Transverse colon (tissue), 4 donors: Measurements from ENCODE around the gene SMG1. TPM values are rescaled to one million over a fixed set of nuclear protein-coding genes. Genes with fewer than 3 reads are reported as not detected.
"Not testable (repeated sequence)": the region's sequence is repeated elsewhere in the genome, so short reads cannot be mapped to it uniquely, and the experiment has no call there.

Experiments
- DNase-seq: peaks from one replicate; pipeline ENCODE4 v3.0.0-alpha.2; 2019
- H3K27ac ChIP-seq, 4 donors: fragments of 200-600 bp; sonication (generic); 2 replicates each; pipeline ENCODE4 v1.5.1; 2016 to 2018; ENCODE audit warnings: inconsistent platforms in 4 of 4
- H3K27me3 ChIP-seq: fragments of 200-600 bp; sonication (generic); 2 replicates; pipeline ENCODE4 v1.5.1; 2017; ENCODE audit warnings: inconsistent platforms
- H3K36me3 ChIP-seq, 4 donors: fragments of 200-600 bp; sonication (generic); 2 replicates each; pipeline ENCODE4 v1.5.1; 2017 to 2019; ENCODE audit warnings: inconsistent platforms in 4 of 4
- H3K4me1 ChIP-seq, 4 donors: fragments of 200-600 bp; sonication (generic); 2 replicates each; pipeline ENCODE4 v1.5.1; 2017 to 2020; ENCODE audit warnings: inconsistent platforms in 4 of 4
- H3K4me3 ChIP-seq, 4 donors: fragments of 200-600 bp; sonication (generic); 1 replicate in 1 of 4; 2 replicates in 3 of 4; pipeline versions ENCODE4 v1.5.1 to v1.6.1; 2017 to 2019; ENCODE audit warnings: inconsistent platforms in 4 of 4
- H3K9me3 ChIP-seq, 2 donors: fragments of 200-600 bp; sonication (generic); 2 replicates each; pipeline ENCODE4 v1.5.1; 2017 to 2019; ENCODE audit warnings: inconsistent platforms in 2 of 2
- CTCF ChIP-seq, 5 experiments: fragments of 200-600 bp in 3 of 5; fragments of 450-650 bp in 2 of 5; sonication (generic) in 3 of 5; IDR thresholded peaks; 1 replicate in 2 of 5; 2 replicates in 3 of 5; pipeline ENCODE4 v1.5.1; 2016 to 2017; ENCODE audit warnings: antibody characterized with exemption in 5 of 5, inconsistent platforms in 3 of 5, mild to moderate bottlenecking in 2 of 5, moderate library complexity in 1 of 5
- WGBS, 2 donors: methylation state at CpG; one replicate each; pipeline ENCODE4 v1.1.5; 2018; ENCODE audit warnings: low coverage in 1 of 2; 5-methylcytosine and 5-hydroxymethylcytosine counted together
- in situ Hi-C, 4 donors: fragments of 200-750 bp; cut with MboI; loops; one replicate each; pipeline versions ENCODE4 v1.15.0 to v1.15.1; 2017; ENCODE audit warnings: low sequenced_read_pairs in 3 of 4, low pct_ligation_motif_present in 1 of 4, low pct_unique_long_range_greater_than_20kb in 1 of 4
- intact Hi-C: fragments of 100-400 bp; cut with DNase I; formaldehyde crosslinking; loops from one replicate; pipeline ENCODE4 v1.15.1; 2023; ENCODE audit warnings: low total_unique reads
- total RNA-seq, 4 donors: library from RNA; depleted of rRNA; stranded (reverse); fragments of >200 nt; gene quantifications; one replicate each; pipeline ENCODE4 v1.1.0, GENCODE V29; 2016

The SMG1 gene
- total RNA-seq, 4 donors from 2014 or later = 115 to 159 (median 127) TPM

GRCh38 chr16:18770336-18770962, 155.8 kb downstream of the SMG1 start:
- WGBS, 2 donors = 75 to 93% methylated on average over 4 to 11 of the region's 11 CpGs
- in situ Hi-C loops, intact Hi-C loops: not testable (repeated sequence)

GRCh38 chr16:18767217-18767616, 159.0 kb downstream of the SMG1 start:
- H3K4me3 ChIP-seq, intact Hi-C loops, H3K27ac ChIP-seq, H3K9me3 ChIP-seq, H3K4me1 ChIP-seq, in situ Hi-C loops, DNase-seq, H3K27me3 ChIP-seq, H3K36me3 ChIP-seq: not testable (repeated sequence)
- 66 to 81% methylated on average over 3 to 6 of the region's 7 CpGs for WGBS, 2 donors

More at GRCh38 chr16:18770336-18770962, 155.8 kb downstream of the SMG1 start:
- H3K9me3 ChIP-seq, H3K4me1 ChIP-seq, H3K4me3 ChIP-seq, H3K27me3 ChIP-seq, H3K36me3 ChIP-seq, H3K27ac ChIP-seq, DNase-seq: not testable (repeated sequence)

- H3K9me3 ChIP-seq, H3K36me3 ChIP-seq, H3K4me3 ChIP-seq, in situ Hi-C loops, H3K4me1 ChIP-seq, intact Hi-C loops, H3K27me3 ChIP-seq, DNase-seq, H3K27ac ChIP-seq: not testable (repeated sequence)
- 20 to 38% methylated on average over 1 to 3 of the region's 5 CpGs for WGBS, 2 donors
Observed at GRCh38 chr16:18762713-18763112, 163.5 kb downstream of the SMG1 start.

- peak; percentile 48 for DNase-seq
- in situ Hi-C loops = not testable (repeated sequence)
- 23 to 28% methylated on average over 6 to 16 of the region's 21 CpGs for WGBS, 2 donors
Observed at GRCh38 chr16:18759598-18760520, 166.3 kb downstream of the SMG1 start.

GRCh38 chr16:18757960-18758660, 168.1 kb downstream of the SMG1 start:
- not testable (repeated sequence) for H3K27me3 ChIP-seq

More at GRCh38 chr16:18759598-18760520, 166.3 kb downstream of the SMG1 start:
- H3K4me3 ChIP-seq, intact Hi-C loops, H3K27me3 ChIP-seq, H3K36me3 ChIP-seq, H3K9me3 ChIP-seq, H3K4me1 ChIP-seq, H3K27ac ChIP-seq: not testable (repeated sequence)
- peak; percentile 59 to 66 (median 63) for TF ChIP-seq CTCF (IDR thresholded peaks at IDR 0.05)

GRCh38 chr16:18756639-18757038, 169.6 kb downstream of the SMG1 start:
- 67 to 69% methylated on average over 3 to 9 of the region's 9 CpGs for WGBS, 2 donors
- in situ Hi-C loops, H3K27me3 ChIP-seq, H3K36me3 ChIP-seq, H3K27ac ChIP-seq, H3K4me3 ChIP-seq, H3K4me1 ChIP-seq, H3K9me3 ChIP-seq, intact Hi-C loops, DNase-seq: not testable (repeated sequence)

More at GRCh38 chr16:18757960-18758660, 168.1 kb downstream of the SMG1 start:
- H3K27ac ChIP-seq, H3K36me3 ChIP-seq, H3K4me3 ChIP-seq, DNase-seq, in situ Hi-C loops, H3K9me3 ChIP-seq, intact Hi-C loops, H3K4me1 ChIP-seq: not testable (repeated sequence)
- WGBS, 2 donors = no CpG with 5 or more reads among the region's 10 CpGs

Other genes starting within 250 kb of the SMG1 start
- gene RPS15A, start 136.1 kb downstream of the SMG1 start, total RNA-seq = 1,000 to 10,000 TPM in 3 of 4 donors, 100 to 1,000 TPM in 1; 885 to 1,418 (median 1,010) TPM
- 100 to 1,000 TPM in 3 of 4 donors, 10 to 100 TPM in 1; 73.0 to 232 (median 175) TPM for gene ARL6IP1, start 124.9 kb downstream of the SMG1 start, total RNA-seq
- gene TMC7, start 57.5 kb upstream of the SMG1 start, total RNA-seq = 1 to 10 TPM; 4.4 to 9.7 (median 6.2) TPM
- 10 to 100 TPM; 18.1 to 40.4 (median 27.1) TPM for gene COQ7, start 141.2 kb upstream of the SMG1 start, total RNA-seq
- gene ITPRIPL2, start 187.6 kb upstream of the SMG1 start, total RNA-seq = 10 to 100 TPM; 22.9 to 79.3 (median 48.0) TPM
- gene SYT17, start 241.8 kb upstream of the SMG1 start, total RNA-seq = 10 to 100 TPM in 3 of 4 donors, 1 to 10 TPM in 1; 9.1 to 51.7 (median 19.1) TPM